Head of caudate nucleus (tissue), 42 donors: Measurements from ENCODE around the gene CNN2.

ENCODE experiments used
- DNase-seq, 42 donors: peaks; one replicate each; pipeline versions ENCODE4 v3.0.0 to v3.0.0-alpha.2; 2020 to 2021; ENCODE audit warnings: mixed read lengths in 7 of 42
- intact Hi-C: fragments of 100-400 bp; cut with DNase I; formaldehyde crosslinking; loops from one replicate; pipeline ENCODE4 v1.15.0; 2022

Gene CNN2

DNA sequence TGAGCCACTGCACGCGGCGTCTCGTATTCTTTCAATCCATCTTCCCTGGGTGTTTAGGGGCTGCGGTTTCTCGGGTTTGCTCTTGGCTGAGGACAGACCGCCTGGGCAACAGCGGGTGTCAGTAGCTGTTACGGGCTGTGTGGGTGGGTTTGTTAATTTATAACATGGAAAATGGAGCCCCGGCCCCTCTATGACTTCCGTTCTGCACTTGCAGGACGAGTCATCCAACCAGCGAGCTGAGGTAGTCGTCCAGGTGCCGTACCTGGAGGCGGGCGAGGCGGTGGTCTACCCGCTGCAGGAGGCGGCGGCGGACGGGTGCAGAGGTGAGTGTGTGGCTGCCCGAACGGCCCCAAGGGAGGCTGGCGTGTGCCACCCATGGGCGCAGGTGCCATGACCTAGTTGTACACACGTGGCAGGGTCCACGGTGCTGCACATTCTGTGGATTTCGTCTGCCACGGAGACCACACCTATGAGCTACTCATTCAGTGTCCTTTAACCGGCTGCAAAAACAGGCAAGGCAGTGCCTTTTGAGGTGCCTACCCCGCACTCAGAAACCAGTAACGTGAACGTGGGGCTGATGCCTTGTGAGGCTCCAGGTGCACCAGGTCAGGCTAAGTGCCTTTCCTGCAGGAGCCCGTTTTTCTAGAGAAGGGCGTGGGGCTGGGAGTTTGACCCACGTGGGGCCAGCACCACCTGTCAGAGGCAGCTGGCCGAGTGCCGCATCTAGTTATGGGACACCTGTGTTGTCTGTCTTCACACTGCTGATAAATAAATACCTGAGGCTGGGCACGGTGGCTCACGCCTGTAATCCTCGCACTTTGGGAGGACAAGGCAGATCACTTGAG is 57.8 kb downstream of the CNN2 start:
- DNase-seq: no peak
- intact Hi-C loops: no loop called here

DNA sequence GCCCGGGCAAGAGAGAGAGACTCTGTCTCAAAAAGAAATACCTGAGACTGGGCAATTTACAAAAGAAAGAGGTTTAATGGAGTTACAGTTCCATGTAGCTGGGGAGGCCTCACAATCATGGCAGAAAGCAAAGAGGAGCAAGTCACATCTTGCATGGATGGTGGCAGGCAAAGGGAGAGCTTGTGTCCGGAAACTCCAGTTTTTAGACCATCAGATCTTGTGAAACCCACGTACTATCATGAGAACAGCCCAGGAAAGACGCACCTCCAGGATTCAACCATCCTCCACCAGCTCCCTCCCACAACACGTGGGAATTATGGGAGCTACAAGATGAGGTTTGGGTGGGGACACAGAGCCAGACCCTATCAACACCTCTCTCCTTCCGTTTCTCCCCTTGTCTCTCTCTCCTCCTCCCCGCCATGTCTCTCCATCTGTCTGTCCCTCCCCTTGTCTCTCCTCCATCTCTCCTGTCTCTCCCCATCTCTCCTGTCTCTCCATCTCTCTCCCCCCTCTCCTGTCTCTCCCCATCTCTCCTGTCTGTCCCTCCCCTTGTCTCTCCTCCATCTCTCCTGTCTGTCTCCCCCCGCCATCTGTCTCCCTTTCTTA is 58.7 kb downstream of the CNN2 start:
- DNase-seq: no peak
- intact Hi-C loops: no loop called here

DNA sequence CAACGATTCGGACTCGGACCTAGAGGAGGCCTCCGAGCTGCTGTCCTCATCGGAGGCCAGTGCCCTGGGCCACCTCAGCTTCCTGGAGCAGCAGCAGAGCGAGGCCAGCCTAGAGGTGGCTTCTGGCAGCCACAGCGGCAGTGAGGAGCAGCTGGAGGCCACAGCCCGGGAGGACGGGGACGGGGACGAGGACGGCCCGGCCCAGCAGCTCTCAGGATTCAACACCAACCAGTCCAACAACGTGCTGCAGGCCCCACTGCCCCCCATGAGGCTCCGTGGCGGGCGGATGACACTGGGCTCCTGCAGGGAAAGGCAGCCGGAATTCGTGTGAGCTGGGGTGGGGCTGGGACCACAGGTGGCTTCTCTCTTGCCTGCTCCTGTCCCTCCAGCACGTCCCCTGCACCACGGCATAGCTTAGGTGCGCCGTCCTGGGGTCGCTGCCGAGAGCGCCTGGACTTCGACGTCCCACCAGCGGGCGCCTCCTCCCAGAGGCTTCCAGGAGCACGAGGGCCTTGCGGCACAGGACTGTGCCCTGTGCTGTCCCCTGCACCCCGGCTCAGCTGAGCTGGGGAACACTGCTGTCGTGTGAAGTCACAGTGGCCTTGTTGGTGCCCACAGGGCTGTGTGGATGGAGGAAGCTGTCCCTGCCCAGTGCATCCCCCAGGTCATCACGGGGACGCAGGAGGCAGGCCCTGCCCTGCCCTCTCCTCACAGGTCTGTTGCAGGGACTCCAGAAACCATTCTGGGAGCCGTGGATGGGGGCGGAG is 59.5 kb downstream of the CNN2 start:
- no peak for DNase-seq
- intact Hi-C loops: no loop called here

DNA sequence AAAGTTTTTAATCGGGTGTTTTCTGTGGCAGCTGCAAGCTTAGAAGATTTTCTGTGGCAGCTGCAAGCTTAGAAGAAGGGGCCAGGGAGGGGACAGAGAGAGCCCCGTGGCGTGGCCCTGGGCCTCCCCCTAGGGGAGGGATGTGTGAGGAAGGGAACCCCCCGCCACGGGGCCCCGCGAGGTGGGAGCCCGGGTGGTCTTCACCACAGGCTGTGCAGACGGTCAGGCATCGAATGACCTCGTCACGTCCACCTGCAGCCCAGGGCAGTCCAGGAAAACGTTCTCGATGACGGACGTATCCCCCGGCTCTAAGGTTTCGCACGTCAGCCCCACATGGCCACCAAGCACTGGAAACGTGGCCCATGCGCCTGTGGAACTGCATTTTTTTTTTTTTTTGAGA is 60.2 kb downstream of the CNN2 start:
- intact Hi-C loops: no loop called here
- DNase-seq: no peak

DNA sequence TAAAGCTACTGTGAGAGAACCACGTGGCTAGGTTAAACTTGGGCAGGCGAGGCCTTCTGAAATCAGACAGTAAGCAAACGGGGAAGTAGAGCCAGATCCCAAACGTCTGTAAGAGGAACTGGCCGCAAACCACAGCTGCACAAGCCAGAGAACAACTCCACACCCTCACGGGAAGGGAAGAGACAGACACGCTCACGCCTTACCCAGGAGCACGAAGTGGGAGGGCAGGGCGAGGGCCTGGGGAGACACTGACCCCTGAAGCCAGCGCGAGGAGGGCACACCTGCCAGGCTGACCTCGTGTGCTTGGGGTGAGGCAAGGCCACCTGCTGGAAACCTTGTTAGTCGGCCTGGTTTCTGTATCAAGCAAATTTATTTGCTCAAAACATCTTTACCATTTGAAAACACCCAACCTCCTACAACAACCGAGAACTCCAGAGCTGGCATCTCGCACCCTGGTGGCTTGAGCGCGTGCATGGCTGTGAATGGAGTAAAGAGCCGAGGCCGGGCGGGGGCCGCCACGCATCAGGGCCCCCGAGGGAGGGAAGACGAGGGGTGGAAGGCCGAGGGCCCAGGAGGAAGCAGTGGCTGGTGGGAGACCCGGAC is 61.5 kb downstream of the CNN2 start:
- peak in 19 of 42 donors; percentile 34 to 69 (median 51) for DNase-seq
- intact Hi-C loops: no loop called here

DNA sequence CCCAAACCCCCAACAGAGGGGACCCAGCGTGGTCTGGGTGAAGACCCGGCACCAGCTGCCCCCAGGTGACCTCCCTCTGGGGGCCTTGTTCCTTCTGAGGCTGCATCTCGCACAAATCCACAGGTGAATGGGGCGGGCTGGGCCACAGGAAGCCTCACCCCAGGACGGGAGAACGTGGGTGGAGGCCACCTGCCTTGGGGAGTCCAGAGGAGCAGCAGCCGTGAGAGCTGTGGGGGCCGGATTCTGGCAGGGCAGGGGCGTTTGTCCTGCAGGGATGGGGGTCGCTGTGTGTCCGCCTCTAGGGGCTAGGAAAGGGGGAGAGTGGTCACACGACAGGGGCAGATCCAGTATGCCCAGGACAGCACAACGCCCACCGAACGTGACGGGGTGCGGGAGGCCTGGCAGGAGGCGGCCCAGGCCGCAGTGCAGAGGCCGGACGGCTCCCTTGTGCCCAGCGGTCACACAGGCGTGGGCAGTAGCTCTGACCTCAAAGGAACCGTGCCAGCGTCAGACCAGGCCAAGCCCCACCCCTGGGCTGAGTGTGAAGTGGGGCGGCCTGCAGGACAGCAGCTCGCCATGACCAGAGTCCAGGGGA is 62.1 kb downstream of the CNN2 start:
- peak in 1 of 42 donors; percentile 16 for DNase-seq
- intact Hi-C loops: no loop called here
